Islet precursor cell (in vitro differentiated cells): Measurements from ENCODE around the gene MAGI3.

Source experiments
- DNase-seq: peaks from one replicate; pipeline ENCODE4 v3.0.0-alpha.2; 2018

The MAGI3 gene

DNA sequence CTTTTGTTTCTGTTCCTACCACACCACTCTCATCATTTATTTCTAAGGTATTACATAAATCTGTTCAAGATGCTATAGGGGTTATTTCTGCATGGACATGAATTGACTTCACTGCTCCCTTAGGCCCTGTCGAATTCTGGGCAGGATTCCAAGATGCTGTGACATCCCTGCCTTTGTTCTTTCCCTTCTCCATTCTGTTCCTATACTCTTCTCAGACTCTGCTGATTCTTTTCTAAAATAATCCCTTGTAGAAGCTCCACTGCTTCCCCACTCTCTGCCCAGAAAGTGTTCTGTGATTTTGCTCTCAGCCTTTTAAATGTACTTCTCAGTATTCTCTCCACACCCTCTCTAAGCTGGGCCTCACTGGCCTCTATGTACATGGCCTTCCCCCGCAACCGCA lies 269.8 kb downstream of the MAGI3 start:
- DNase-seq: no peak

DNA sequence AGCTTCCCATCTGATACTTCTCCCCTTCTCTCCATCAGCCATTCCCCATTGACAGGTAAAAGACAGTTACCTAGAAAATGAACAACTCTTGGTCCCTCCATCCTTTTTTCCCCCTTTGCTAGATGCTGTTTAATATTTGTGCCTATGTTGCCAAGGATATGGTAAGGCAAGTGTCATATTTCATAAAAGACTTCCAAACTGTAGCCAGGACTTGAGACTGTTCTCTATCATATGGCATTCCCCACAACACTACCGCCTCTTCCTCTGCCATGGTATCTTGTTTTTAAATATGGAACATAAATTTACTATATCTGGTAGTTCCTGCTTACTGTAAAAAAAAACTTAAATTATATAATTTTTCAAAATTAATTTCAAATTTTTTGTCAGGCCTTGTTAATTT lies 271.8 kb downstream of the MAGI3 start:
- no peak for DNase-seq

DNA sequence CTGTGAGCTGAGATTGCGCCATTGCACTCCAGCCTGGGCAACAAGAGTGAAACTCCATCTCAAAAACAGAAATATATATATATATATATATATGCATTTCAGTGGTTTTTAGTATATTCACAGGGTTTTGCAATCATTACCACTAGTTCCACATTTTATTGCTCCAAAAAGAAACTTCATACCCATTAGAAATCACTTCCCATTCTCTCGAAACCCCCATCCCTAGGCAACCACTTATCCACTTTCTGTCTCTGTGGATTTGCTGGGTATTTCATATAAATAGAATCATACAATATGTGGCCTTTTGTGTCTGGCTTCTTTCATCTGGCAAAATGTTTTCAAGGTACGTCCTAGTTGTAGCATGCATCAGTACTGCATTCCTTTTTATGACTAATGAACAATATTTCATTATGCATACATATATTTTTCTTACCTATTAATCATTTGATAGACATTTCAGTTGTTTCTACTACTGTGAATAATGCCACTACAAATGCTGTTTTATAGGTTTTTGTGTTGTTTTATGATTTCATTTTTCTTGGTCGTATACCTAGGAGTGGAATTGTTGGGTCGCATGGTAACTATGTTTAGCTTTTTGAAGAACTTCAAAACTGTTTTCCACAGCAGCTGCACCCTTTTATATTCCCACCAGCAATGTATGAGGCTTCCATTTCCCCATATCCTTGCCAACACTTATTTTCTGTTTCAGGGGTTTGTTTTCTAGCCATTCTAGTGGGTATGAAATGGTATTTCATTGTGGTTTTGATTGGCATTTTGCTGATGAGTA lies 273.0 kb downstream of the MAGI3 start:
- DNase-seq: no peak

DNA sequence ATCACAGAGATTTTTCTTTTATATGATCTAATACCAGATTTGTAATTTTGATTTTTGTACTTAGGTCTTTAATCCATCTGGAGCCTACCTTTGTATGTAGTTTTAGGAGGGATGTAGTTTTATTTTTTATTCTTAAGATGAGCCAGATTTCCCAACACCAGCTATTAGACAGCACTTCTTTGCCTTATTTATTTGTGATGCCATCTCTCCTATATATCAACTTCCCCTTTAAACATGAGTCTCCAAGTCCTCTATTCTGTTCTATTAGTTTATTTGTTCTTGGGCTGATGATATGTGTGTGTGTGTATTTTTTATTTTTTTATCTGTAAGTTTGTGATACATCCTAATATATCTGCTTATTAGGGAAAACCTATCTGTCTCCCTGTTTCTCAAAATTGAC lies 274.8 kb downstream of the MAGI3 start:
- no peak for DNase-seq

DNA sequence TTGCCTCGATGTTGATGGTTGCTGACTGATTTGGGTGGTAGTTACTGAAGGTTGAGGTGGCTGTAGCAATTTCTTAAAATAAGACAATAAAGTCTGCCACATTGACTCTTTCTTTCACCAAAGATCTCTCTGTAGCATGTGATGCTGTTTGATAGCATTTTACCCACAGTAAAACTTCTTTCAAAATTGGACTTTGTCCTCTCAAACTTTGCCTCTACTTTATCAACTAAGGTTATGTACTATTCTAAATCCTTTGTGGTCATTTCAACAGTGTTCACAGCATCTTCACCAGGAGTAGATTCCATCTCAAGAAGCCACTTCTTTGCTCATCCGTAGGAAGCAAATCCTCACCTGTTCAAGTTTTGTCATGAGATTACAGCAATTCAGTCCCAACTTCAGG lies 275.8 kb downstream of the MAGI3 start:
- no peak for DNase-seq

DNA sequence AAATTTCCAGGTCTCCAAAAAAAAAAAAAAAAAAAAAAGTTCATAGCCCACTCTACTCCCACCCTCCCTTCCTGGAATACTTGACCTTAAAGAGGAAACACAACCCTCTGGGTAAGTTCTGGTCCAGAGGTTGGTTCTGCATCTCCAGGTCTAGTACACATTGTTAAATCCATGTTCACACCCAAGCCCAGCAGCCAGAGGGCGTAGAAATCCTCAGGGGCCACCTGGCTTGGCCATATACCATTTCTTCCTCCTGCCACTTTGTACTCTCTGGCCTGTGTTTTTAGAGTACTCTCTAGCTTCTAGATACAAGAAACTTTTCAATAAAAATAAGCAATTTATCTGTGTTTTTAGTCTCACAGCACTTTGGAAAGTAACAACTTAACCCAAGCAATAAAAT lies 279.7 kb downstream of the MAGI3 start:
- DNase-seq: no peak

DNA sequence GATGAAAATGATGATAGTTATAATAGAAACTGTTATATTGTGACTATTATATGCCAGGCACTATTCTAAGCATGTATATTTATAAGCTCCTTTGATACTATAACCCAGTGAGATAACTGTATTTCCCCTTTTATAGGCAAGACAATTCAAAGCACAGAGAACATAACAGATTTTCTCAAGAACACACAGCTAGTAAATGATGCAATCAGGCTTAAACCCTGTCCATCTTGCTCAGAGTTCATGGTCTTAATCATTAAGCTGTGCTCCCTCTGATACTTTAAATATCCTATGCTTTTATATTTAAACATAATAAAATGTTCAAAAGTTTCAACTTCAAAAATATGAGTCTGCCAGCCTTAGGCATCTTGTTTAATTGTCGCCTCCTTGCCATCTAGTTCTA lies 280.3 kb downstream of the MAGI3 start:
- DNase-seq: no peak

DNA sequence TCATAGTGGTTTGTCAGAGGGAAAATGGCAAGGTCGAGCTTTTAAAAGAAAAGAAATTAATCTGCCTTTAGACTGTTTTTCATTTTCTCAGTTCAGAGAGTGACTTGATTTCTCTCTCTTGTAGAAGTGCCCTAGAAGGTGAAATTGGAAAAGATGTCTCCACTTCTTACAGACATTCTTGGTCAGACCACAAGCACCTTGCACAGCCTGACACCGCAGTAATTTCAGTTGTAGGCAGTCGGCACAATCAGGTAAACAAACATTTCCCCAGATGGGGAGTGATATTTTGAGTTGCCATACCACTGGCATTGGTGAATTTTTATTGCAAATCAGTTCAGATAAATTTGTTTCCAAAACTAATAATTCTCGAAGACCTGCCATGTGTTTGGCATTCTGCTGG lies 282.2 kb downstream of the MAGI3 start:
- no peak for DNase-seq

DNA sequence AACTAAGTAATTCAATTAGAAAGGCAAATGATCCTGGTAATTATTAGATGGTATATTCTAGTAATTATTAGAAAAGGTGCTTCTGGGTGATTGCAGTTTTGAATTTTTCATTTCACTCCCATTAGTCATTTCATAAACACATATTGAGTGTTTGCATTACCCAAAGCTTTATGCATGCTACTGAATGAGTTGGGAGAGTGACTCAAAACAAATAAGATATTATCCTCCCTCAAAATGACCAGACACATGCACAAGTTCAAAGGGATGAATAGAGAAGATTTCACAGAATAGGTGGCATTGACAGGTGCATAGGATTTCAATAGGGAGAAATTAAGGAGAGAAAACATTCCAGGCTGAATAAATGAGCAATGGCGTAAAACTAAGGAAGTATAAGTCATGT lies 284.3 kb downstream of the MAGI3 start:
- no peak for DNase-seq

DNA sequence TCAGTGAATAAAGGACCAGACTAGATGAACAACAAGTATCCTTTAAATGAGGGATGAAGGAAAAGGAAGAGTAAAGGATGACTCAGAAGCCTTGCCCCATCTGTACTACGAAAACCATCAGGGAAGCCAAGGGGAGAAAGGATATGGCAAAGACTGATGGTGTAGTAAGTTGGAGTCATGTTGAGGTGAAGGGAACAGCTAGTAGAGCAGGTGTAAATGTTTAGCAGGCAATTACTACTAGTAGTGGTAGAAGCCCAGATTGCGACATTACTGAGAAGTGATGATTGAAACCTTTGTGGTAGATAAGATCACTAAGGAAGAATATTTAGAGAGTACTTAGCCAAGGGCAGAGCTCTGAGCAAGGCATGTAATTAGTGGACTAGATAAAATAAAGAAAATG lies 285.0 kb downstream of the MAGI3 start:
- no peak for DNase-seq

DNA sequence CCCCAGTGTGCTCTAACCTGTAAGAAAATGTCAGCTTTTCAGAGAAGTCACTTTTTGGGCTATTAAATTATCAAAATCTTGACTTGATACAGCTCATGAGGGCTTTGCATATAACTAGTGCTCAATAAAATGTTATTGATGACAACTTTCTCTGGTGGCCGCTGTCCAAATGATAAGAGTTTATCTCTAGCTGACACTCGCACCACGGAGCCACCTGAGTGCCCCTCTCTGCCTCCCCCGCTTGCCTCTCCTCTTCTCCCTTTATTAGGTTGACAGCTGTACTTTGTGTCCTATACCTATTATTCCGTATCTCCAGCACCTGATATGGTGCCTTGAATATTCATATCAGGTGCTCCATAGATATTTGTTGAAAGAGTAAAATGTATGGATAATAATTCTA lies 286.2 kb downstream of the MAGI3 start:
- DNase-seq: no peak

DNA sequence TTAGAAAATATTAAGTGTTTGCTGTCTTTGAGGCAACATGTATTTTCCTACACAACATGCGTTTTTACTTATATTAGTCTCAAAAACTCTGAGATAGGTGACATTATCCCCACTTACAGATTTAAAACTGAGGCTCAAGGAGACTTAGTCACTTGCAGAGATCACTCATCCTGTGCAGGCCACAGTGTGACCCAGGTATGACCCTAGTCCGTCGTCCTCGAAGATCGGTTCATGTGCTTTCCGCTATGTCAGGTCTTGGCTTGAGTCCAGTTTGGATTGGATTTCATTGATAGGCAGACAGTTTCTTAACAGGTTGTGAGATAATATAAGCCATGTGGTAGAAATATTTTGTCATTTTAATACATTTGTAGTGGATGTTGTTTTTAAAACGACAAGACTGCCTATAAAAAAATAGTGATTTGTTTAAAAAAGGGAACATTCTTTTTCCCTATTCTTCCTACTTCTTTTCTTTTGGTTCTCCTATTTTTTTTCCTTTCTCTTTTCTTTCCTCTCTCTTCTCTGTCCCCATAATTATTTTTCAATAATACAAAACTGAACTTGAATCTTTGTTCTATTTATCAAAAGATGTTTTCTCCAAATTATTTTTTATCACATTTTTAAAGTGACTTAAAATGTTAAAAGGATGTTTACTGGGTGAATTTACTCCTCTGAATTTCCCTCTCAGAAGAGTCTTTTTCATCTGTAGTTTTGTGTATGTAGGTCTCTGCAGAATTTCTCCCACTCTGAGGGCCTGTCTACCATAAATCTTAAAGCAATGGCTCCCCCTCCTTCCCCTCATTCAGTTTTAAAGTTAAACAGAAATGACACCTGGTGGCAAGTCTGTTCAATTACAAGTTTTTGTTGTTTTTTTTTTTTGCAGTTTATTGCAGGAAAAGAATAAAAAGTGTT lies 287.2 kb downstream of the MAGI3 start:
- no peak for DNase-seq

DNA sequence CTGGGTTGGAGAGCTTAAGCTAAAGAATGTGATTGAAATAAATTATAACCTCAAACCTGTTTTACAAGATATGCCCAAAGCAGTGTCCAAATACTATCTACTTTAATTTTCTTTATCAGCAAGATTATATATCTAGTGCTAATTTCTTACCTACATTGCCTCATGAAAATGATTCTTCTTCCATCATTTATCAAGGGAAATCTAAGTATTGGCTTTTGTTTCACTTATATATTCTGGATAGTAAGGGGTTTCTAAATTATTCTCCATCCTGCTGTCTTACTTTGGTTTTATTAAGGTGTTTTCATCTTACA lies 287.8 kb downstream of the MAGI3 start:
- no peak for DNase-seq

DNA sequence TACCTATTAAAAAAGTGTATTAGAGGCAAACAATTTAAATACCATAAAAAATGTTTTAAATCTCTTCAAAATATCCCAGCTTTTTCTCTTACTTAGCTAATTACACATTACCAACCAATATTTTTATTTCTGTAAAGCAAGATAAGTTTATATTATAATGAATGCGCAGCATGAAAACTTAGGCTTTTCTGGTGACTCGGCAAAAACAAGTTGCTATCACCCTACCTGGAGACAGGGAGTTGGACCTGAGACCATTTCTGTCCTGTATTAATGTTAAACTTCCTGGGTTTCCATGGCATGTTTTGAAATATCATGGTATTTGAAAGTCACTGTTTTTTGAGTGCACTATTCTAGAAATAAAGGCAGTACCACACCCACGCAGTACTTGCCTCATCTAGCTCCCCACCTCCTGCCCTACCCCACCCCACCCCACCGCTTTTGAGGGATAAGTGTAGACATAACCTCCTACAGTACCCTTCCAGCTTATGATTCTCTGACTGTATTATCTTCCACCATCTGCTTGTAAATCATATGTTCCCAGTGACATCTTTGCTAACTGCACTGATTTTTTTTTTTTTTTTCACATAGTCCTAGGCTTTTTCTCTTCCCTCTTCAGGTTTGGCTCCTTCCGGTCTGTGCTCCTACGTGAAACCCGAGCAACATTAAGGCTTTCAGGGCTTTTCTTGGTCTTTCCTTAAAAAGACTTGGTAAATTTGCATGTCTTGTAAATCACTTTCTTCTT lies 291.5 kb downstream of the MAGI3 start:
- no peak for DNase-seq

DNA sequence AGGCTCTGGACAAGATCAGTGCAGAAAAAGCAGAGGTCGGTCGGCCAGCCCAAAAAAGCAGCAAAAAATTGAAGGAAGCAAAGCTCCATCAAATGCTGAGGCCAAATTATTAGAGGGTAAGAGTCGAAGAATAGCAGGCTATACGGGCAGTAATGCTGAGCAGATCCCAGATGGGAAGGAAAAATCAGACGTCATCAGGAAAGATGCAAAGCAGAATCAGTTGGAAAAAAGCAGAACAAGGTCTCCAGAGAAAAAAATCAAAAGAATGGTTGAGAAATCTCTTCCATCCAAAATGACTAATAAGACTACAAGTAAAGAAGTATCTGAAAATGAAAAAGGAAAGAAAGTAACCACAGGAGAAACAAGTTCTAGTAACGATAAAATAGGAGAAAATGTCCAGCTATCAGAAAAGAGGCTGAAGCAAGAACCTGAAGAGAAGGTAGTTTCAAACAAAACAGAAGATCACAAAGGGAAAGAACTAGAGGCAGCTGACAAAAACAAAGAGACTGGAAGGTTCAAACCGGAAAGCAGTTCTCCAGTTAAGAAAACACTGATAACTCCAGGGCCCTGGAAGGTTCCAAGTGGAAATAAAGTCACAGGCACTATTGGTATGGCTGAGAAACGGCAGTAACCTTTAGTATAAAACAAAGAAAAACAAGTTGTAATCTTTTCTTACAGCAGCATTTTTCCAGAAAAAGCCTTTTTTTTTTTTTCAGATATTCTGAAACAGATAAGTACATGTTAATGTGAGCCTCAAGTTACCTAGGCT lies 293.3 kb downstream of the MAGI3 start:
- DNase-seq: no peak

DNA sequence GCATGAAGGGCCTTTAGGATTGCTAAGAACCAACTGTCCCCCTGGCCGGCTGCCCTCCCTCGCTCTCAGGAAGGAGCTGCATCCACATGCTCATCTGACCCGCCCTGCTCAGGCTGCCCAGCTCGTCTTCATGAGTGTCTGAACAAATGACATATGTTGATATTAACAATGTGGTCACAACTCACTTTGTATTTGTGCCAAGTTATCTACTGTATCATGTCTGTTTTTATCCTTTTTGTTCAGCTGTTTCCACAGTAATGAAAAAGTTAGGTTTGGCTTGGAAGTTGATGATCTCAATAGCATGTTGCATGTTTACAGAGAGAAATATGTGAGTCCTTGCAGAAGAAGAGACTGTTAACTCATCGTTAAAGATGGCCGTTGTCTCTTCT lies 293.8 kb downstream of the MAGI3 start:
- DNase-seq: no peak

DNA sequence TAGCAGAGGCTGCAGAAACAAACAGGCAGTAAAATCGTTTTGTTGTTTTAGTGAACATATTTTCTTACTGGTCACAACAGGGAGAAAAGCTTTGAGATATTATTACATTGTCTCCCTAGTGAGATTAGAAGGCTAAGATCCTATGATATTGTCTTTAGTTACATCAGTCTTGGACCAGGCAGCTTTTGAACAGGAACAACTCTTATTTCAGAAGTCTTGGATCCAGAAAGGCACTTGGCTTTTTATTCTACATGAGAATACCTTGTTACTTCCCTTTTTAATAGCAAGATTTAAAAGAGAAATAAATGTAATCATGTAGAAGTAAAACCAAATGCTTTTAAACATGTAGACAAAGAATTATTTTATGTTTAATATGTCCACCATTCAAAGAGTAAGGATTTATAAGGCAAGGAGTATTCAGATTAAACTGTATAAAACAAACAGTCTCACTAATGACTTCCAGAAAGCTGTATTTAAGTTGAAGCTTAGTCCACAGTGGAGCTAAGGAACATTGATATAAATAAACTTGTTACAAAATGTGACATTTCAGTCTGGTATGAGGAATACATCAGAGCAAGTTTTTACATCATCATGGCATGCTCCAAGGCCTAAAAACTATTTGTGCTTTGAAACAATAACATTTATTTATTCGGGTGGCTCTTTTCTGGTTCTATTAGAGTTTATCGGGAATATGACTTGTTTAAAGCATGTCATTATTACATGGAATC lies 296.7 kb downstream of the MAGI3 start:
- DNase-seq: no peak

DNA sequence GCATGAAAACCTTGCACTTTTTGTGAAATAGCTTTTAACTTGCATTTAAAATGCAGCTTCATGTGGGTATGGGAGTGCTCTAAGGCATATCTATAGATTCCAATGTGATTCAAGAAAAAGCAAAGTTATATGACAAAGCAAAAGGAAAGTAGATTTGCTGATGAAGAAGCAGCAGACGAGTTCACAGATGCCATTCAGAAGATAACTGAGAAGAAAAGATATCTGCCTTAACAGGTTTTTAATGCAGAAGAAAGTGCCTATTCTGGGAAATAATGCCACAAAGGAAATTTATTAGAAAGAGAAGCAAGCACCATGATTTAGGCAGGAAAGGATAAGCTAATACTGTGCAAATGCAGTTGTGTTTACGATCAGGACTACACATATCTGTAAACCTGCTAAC lies 300.9 kb downstream of the MAGI3 start:
- DNase-seq: no peak

DNA sequence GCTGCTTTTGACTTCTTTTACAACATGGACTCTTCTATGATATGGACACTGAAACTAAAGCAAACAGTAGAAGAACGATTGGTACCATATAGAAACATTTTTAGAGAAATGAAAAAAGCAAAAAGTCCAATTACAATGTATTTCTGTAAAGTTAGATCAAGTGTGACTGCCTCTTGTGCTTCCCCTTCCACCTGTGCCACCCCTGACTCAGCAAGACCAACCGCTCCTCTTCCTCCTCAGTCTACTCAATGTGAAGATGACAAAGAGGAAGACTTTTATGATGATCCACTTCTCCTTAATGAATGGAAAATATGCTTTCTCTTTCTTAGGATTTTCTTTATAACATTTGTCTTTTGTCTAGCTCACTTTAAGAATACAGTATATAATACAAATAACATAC lies 302.0 kb downstream of the MAGI3 start:
- DNase-seq: no peak

DNA sequence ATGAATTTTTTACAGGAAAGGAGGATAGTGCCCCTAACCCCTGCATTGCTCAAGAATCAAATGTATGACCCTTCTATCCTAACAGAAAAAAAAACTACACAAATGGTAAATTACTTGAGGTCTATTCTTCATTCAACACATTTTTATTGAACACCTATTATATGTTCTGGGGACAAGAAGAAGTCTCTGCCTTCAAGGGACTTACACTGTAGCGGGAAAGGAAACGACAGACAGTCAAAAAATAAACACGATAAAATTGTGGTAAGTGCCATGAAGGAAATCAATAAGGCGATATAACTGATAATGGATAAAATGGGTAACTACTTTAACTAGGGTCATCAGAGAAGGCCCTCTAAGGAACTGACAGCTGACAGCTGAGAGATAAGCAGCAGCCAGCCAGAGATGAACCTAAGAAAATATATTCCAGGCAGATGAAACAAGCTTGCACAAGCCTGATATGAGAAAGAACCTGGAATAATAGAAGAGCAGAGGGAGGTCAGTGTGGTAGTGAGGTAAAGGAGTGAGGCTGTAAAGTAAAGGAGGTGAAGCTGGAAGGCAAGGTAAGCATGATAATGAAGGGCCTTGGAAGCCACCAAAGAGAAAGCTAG lies 302.6 kb downstream of the MAGI3 start:
- no peak for DNase-seq

DNA sequence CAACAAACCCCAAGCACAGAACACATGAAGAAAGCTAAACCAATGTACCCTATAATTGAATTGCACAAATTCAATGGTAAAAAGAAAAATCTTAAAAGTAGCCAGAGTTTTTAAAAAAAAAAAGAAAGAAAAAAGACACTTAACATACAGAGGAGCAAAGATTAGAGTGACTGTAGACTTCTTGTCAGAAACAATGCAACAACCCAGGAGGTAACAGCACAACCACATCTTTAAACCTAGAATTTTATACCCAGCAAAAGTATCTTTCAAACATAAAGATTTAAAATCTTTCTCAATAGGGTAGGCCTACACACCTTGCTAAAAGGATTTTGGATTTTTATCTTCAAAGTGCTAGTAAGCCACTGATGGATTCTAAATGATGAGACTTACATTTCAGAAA lies 304.6 kb downstream of the MAGI3 start:
- DNase-seq: no peak

DNA sequence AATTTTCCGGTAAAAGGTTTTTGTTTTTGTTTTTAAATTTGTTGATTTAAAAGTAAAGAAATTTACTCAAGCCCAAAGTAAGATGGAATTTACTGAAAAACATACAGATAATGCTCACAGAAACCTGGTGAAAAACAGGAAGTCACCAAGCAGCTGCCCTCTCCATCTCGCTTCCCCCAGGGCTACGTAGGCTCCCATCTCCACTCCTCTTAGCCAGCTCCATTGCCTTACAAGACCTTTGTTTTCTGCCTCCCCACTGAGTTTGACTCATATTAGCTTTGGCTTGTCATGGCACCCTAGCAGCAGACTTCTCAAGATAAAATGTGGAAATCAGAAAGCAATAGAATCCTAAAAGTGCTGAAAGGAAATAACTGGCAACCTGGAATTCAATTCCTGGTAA lies 311.1 kb downstream of the MAGI3 start:
- no peak for DNase-seq
